OCI-LY1 (cell line): ENCODE results near the gene DELE1.

ENCODE experiments used
- CTCF ChIP-seq: fragments of 200-600 bp; sonication (generic), shearing (Covaris generic); IDR thresholded peaks from 2 replicates; pipeline ENCODE4 v1.5.1; 2017; ENCODE audit warnings: mild to moderate bottlenecking, antibody characterized with exemption, low read length, moderate library complexity, mixed read lengths
- EZH2 ChIP-seq: fragments of 200-600 bp; sonication (generic), shearing (Covaris generic); IDR thresholded peaks from 2 replicates; pipeline ENCODE4 v1.8.0; 2017; ENCODE audit warnings: borderline replicate concordance, mixed run types, mild to moderate bottlenecking, antibody characterized with exemption, low read length, moderate library complexity, mixed read lengths

GRCh38 chr5:141952020-141952419 lies 28.3 kb downstream of the DELE1 start:
- TF ChIP-seq CTCF (no peak), EZH2 (no peak)
